ENCODE measurements around the gene NSD1.

- TF ChIP-seq CTCF (IDR thresholded peaks at IDR 0.05): no peak
- no peak for TF ChIP-seq POLR2A (IDR thresholded peaks at IDR 0.05)
These were observed 38.4 kb upstream of the NSD1 start for GRCh38 chr5:177095088-177095669.
